Neural cell (in vitro differentiated cells): Measurements from ENCODE around the gene KLK7. TPM values are rescaled to one million over a fixed set of nuclear protein-coding genes. Genes with fewer than 3 reads are reported as not detected.

ENCODE experiments used
- H2AFZ ChIP-seq: fragments of 200-600, 300-800 bp; sonication (generic), shearing (Covaris generic); 2 replicates; pipeline ENCODE4 v1.6.0; 2014; ENCODE audit warnings: low read depth, mild to moderate bottlenecking, antibody characterized with exemption, low read length, moderate library complexity
- H3F3A ChIP-seq: fragments of 200-600 bp; shearing (Covaris generic); 2 replicates; pipeline ENCODE4 v1.6.1; 2016; ENCODE audit warnings: mild to moderate bottlenecking, moderate library complexity, mixed read lengths, antibody characterized with exemption, low read length; ENCODE audit not compliant: insufficient read depth, poor library complexity, severe bottlenecking
- H3K27ac ChIP-seq: fragments of 200-600, 300-800 bp; sonication (generic), shearing (Covaris generic); 2 replicates; pipeline ENCODE4 v1.5.1; 2014; ENCODE audit warnings: mild to moderate bottlenecking, low read length, moderate library complexity
- H3K27me3 ChIP-seq: fragments of 300-800, 200-600 bp; sonication (generic), shearing (Covaris generic); 2 replicates; pipeline ENCODE4 v1.6.0; 2014; ENCODE audit warnings: mild to moderate bottlenecking, low read depth, low read length, moderate library complexity; ENCODE audit not compliant: insufficient read depth
- H3K36me3 ChIP-seq: fragments of 300-800, 200-600 bp; sonication (generic), shearing (Covaris generic); 2 replicates; pipeline ENCODE4 v1.5.1; 2014; ENCODE audit warnings: mild to moderate bottlenecking, antibody characterized with exemption, low read length, moderate library complexity; ENCODE audit not compliant: insufficient read depth
- H3K4me2 ChIP-seq: fragments of 300-800, 200-600 bp; sonication (generic), shearing (Covaris generic); 2 replicates; pipeline ENCODE4 v1.6.0; 2014; ENCODE audit warnings: mild to moderate bottlenecking, low read length
- H3K4me3 ChIP-seq: fragments of 300-800, 200-600 bp; sonication (generic), shearing (Covaris generic); 2 replicates; pipeline ENCODE4 v1.5.1; 2014; ENCODE audit warnings: mild to moderate bottlenecking, low read length, moderate library complexity
- H3K79me2 ChIP-seq: fragments of 200-600 bp; shearing (Covaris generic); replicated peaks from 2 replicates; pipeline ENCODE4 v1.6.0; 2014; ENCODE audit warnings: mild to moderate bottlenecking, low read length, moderate library complexity; ENCODE audit not compliant: insufficient read depth
- H3K9ac ChIP-seq: fragments of 300-800, 200-600 bp; sonication (generic), shearing (Covaris generic); 2 replicates; pipeline ENCODE4 v1.6.1; 2016; ENCODE audit warnings: mild to moderate bottlenecking, low read length, mixed read lengths
- H3K9me2 ChIP-seq: fragments of 200-600 bp; shearing (Covaris generic); 2 replicates; pipeline ENCODE4 v1.6.1; 2016; ENCODE audit warnings: mild to moderate bottlenecking, low read length, mixed read lengths; ENCODE audit not compliant: insufficient read depth
- H3K9me3 ChIP-seq: fragments of 200-600, 300-800 bp; sonication (generic), shearing (Covaris generic); 2 replicates; pipeline ENCODE4 v1.6.1; 2016; ENCODE audit warnings: mild to moderate bottlenecking, mixed run types, low read length, moderate library complexity, mixed read lengths
- H4K20me1 ChIP-seq: fragments of 200-600 bp; shearing (Covaris generic); 2 replicates; pipeline ENCODE4 v1.6.1; 2016; ENCODE audit warnings: mild to moderate bottlenecking, mixed run types; ENCODE audit not compliant: insufficient read depth
- EP300 ChIP-seq: fragments of 450-650 bp; conservative IDR thresholded peaks from 2 replicates; pipeline ENCODE4 v1.6.1; 2014; ENCODE audit warnings: antibody characterized with exemption, mild to moderate bottlenecking, moderate library complexity; ENCODE audit not compliant: poor library complexity, severe bottlenecking
- EZH2 ChIP-seq: fragments of 200-600, 300-800 bp; shearing (Covaris generic), sonication (generic); IDR thresholded peaks from 2 replicates; pipeline ENCODE4 v1.6.1; 2014; ENCODE audit warnings: antibody characterized with exemption, low read length, borderline replicate concordance, mild to moderate bottlenecking; ENCODE audit not compliant: insufficient read depth, poor library complexity, severe bottlenecking
- MXI1 ChIP-seq: fragments of 450-650 bp; conservative IDR thresholded peaks from 2 replicates; pipeline ENCODE4 v1.6.1; 2014; ENCODE audit warnings: antibody characterized with exemption, mild to moderate bottlenecking; ENCODE audit not compliant: poor library complexity, severe bottlenecking
- POLR2AphosphoS5 ChIP-seq: IDR thresholded peaks from 2 replicates; pipeline ENCODE4 v1.6.1; 2012
- RAD21 ChIP-seq: fragments of 450-650 bp; conservative IDR thresholded peaks from 2 replicates; pipeline ENCODE4 v1.6.1; 2014; ENCODE audit warnings: antibody characterized with exemption, mild to moderate bottlenecking, moderate library complexity
- SMC3 ChIP-seq: fragments of 450-650 bp; conservative IDR thresholded peaks from 2 replicates; pipeline ENCODE4 v1.6.1; 2014; ENCODE audit warnings: antibody characterized with exemption, mild to moderate bottlenecking, moderate library complexity; ENCODE audit not compliant: poor library complexity
- TAF1 ChIP-seq: IDR thresholded peaks from 2 replicates; pipeline ENCODE4 v1.6.1; 2012; ENCODE audit warnings: low read depth
- polyA plus RNA-seq: library from polyadenylated mRNA; depleted of rRNA; stranded (reverse); fragments of >200 nt; gene quantifications from 2 replicates; pipeline ENCODE4 v1.2.3, GENCODE V29; 2014
- TF ChIP-seq, protein P1 (sequence below): IDR thresholded peaks from 2 replicates; pipeline ENCODE4 v1.6.1; 2012; ENCODE audit warnings: borderline replicate concordance
- TF ChIP-seq, protein P2 (sequence below): fragments of 450-650 bp; IDR thresholded peaks from 2 replicates; pipeline ENCODE4 v1.5.1; 2014; ENCODE audit warnings: antibody characterized with exemption, mild to moderate bottlenecking, moderate library complexity; ENCODE audit not compliant: poor library complexity, severe bottlenecking

Gene KLK7
- polyA plus RNA-seq, 1 donor from 2014 or later: not detected

GRCh38 chr19:51019544-51019925 is 35.8 kb upstream of the KLK7 start, which contains the start of gene KLK10:
KLK10 (minus strand) TSS chr19:51019709; CDS start chr19:51019130, 579 bp downstream.
- Histone ChIP-seq H3K4me3 (peak within 1 kb of the TSS; percentile 65), H3K9ac (peak within 1 kb of the TSS; percentile 12), H4K20me1 (no peaks in the 10 kb centered on the region), H3K79me2 (no peaks in the 10 kb centered on the region), H3K27me3 (peaks cover 53% of the 10 kb centered on the region), H3K36me3 (no peaks in the 10 kb centered on the region), H3K27ac (no peak within 1 kb of the TSS), H3K9me2 (no peaks in the 10 kb centered on the region), H2AFZ (no peak within 1 kb of the TSS), H3F3A (no peaks in the 10 kb centered on the region), H3K4me2 (peak within 1 kb of the TSS; percentile 27), H3K9me3 (no peaks in the 10 kb centered on the region)
- TF ChIP-seq, protein P1, sequence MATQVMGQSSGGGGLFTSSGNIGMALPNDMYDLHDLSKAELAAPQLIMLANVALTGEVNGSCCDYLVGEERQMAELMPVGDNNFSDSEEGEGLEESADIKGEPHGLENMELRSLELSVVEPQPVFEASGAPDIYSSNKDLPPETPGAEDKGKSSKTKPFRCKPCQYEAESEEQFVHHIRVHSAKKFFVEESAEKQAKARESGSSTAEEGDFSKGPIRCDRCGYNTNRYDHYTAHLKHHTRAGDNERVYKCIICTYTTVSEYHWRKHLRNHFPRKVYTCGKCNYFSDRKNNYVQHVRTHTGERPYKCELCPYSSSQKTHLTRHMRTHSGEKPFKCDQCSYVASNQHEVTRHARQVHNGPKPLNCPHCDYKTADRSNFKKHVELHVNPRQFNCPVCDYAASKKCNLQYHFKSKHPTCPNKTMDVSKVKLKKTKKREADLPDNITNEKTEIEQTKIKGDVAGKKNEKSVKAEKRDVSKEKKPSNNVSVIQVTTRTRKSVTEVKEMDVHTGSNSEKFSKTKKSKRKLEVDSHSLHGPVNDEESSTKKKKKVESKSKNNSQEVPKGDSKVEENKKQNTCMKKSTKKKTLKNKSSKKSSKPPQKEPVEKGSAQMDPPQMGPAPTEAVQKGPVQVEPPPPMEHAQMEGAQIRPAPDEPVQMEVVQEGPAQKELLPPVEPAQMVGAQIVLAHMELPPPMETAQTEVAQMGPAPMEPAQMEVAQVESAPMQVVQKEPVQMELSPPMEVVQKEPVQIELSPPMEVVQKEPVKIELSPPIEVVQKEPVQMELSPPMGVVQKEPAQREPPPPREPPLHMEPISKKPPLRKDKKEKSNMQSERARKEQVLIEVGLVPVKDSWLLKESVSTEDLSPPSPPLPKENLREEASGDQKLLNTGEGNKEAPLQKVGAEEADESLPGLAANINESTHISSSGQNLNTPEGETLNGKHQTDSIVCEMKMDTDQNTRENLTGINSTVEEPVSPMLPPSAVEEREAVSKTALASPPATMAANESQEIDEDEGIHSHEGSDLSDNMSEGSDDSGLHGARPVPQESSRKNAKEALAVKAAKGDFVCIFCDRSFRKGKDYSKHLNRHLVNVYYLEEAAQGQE: no peak
- TF ChIP-seq EP300 (no peak), TAF1 (no peak), RAD21 (no peak), POLR2AphosphoS5 (no peak), MXI1 (no peak), SMC3 (no peak)
- TF ChIP-seq, protein P2, sequence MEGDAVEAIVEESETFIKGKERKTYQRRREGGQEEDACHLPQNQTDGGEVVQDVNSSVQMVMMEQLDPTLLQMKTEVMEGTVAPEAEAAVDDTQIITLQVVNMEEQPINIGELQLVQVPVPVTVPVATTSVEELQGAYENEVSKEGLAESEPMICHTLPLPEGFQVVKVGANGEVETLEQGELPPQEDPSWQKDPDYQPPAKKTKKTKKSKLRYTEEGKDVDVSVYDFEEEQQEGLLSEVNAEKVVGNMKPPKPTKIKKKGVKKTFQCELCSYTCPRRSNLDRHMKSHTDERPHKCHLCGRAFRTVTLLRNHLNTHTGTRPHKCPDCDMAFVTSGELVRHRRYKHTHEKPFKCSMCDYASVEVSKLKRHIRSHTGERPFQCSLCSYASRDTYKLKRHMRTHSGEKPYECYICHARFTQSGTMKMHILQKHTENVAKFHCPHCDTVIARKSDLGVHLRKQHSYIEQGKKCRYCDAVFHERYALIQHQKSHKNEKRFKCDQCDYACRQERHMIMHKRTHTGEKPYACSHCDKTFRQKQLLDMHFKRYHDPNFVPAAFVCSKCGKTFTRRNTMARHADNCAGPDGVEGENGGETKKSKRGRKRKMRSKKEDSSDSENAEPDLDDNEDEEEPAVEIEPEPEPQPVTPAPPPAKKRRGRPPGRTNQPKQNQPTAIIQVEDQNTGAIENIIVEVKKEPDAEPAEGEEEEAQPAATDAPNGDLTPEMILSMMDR: no peak

DNA sequence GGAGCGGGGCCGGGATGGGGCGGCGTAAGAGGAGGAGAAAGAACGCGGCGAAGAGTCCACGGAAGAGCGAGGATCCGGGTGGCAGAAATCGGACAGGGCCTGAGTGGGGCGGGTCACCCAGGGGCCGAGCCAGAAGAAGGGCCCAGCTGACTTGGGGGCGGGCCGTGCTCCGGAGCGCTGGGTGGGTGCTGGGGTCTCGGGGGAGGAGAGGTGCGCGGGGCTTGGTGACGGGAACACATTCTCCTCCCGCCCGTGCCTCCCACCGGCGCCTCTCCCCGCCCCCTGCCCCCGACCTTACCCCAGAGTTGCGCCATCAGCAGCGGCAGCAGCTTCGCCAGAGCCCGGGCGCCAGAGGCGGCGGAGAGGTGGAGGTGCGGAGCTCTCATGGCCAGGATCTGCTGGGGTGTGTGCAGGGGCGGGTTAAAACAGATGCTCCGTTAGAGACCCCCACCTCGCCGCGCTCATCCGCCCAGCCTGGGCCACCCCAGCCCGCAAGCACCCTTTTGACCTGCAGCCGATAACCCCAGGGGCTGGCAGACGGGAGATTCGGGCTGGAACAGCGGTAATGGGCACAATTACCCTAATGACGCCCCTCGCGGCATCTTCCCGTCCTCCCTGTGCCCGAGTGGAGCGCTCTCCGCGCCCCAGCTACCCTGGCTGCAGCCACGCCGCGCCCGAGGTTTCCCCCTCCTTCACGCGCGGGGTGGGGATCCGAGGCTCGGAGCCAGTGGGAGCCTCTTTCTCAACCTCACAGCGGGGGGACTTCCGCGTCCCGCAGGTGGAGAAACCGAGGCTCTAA is 35.2 kb upstream of the KLK7 start:
- Histone ChIP-seq H3K4me2 (peak overlapping the region; percentile 27), H3K9ac (peak overlapping the region; percentile 12), H3F3A (no peaks in the 10 kb centered on the region), H3K27ac (no peak overlapping the region), H3K27me3 (peaks cover 53% of the 10 kb centered on the region), H4K20me1 (no peaks in the 10 kb centered on the region), H3K36me3 (no peaks in the 10 kb centered on the region), H3K79me2 (no peaks in the 10 kb centered on the region), H3K9me3 (no peaks in the 10 kb centered on the region), H3K4me3 (peak overlapping the region; percentile 65), H2AFZ (no peak overlapping the region), H3K9me2 (no peaks in the 10 kb centered on the region)
- TF ChIP-seq, protein P2: no peak
- TF ChIP-seq EZH2: peak; percentile 17
